Activated B cell treated with CpG ODN at 0.5 μM for 24 hours (primary cell): Measurements from ENCODE around the gene SNX9. TPM values are rescaled to one million over a fixed set of nuclear protein-coding genes. Genes with fewer than 3 reads are reported as not detected.

Source experiments
- ATAC-seq: fragments of 200-7000 bp; cut with Tn5 transposase; one replicate; pipeline ENCODE4 v1.10.0; 2021; ENCODE audit warnings: low read depth, mild to moderate bottlenecking, moderate library complexity
- CTCF ChIA-PET: fragments of 350-600 bp; sonication (Branson Sonifier 250); formaldehyde crosslinking; loops from one replicate; lab custom pipeline; 2021; ENCODE audit warnings: antibody characterized with exemption; lab: Charles Lee
- POLR2A ChIA-PET: fragments of 350-600 bp; sonication (Branson Sonifier 250); formaldehyde crosslinking; loops from one replicate; lab custom pipeline; 2021; ENCODE audit warnings: antibody characterized with exemption; lab: Charles Lee
- DNase-seq: peaks from one replicate; pipeline ENCODE4 v3.0.0; 2022
- H3K27ac Mint-ChIP-seq: one replicate; pipeline ENCODE4 v1.8.0; 2020; ENCODE audit warnings: mixed read lengths
- H3K27me3 Mint-ChIP-seq: one replicate; pipeline ENCODE4 v1.8.0; 2021; ENCODE audit warnings: mixed read lengths
- H3K36me3 Mint-ChIP-seq: one replicate; pipeline ENCODE4 v1.8.0; 2021; ENCODE audit warnings: low read depth, mixed read lengths
- H3K4me1 Mint-ChIP-seq: one replicate; pipeline ENCODE4 v1.8.0; 2021; ENCODE audit warnings: mixed read lengths
- H3K4me3 Mint-ChIP-seq: one replicate; pipeline ENCODE4 v1.8.0; 2020; ENCODE audit warnings: mild to moderate bottlenecking, mixed read lengths
- H3K9me3 Mint-ChIP-seq: one replicate; pipeline ENCODE4 v1.8.0; 2020; ENCODE audit warnings: mixed read lengths
- intact Hi-C: fragments of 100-400 bp; cut with micrococcal nuclease; formaldehyde crosslinking; loops from one replicate; pipeline ENCODE4 v1.15.1; 2024
- total RNA-seq: library from RNA; stranded (reverse); gene quantifications from 2 replicates; pipeline ENCODE4 v1.2.3, GENCODE V29; 2022
- TF ChIP-seq, protein P1 (sequence below): fragments of 200-600 bp; IDR thresholded peaks from one replicate; pipeline ENCODE4 v1.8.0; 2022; ENCODE audit warnings: antibody characterized with exemption, mild to moderate bottlenecking

Gene SNX9
- total RNA-seq, 1 donor from 2014 or later, result 40.0 TPM

DNA sequence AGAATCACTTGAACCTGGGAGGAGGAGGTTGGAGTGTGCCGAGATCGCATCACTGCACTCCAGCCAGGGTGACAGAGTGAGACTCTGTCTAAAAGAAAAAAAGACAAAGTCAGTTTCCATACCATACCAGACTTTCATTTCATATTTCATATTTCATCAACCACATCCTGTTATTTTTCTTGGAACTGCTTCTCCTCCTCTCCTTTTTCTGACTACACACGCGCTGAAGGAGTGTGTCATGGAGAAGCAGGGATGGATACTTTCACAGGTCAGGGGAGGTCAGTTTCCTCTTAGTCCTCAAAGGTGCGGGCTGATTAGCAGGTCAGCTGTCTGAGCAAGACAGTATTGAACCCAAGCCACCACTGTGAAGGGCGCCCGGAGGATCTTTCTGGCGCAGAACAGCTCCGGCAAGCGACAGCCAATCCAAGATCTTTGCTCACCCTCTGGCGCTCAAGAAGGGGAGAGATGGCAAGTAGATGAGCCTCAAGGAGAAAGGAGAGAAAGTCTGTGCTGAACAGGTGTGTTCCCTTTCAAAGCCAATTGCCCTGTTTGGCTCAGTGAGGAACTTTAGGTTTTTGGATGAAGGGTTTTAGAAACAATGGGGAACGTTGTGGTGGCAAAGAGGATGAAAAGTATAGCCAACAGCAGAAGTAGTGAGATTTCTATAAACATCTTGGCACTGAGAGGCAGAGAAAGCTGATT is 139.7 kb downstream of the SNX9 start:
- Mint-ChIP-seq H3K4me3 (no peak overlapping the region), H3K9me3 (peaks cover 13% of the 10 kb centered on the region), H3K4me1 (peaks cover 3% of the 10 kb centered on the region), H3K27ac (no peak overlapping the region), H3K27me3 (peaks cover 17% of the 10 kb centered on the region), H3K36me3 (peaks cover 6% of the 10 kb centered on the region)
- intact Hi-C loops, result no loop called here
- ATAC-seq, result no peak
- DNase-seq, result no peak
- TF ChIP-seq, protein P1, sequence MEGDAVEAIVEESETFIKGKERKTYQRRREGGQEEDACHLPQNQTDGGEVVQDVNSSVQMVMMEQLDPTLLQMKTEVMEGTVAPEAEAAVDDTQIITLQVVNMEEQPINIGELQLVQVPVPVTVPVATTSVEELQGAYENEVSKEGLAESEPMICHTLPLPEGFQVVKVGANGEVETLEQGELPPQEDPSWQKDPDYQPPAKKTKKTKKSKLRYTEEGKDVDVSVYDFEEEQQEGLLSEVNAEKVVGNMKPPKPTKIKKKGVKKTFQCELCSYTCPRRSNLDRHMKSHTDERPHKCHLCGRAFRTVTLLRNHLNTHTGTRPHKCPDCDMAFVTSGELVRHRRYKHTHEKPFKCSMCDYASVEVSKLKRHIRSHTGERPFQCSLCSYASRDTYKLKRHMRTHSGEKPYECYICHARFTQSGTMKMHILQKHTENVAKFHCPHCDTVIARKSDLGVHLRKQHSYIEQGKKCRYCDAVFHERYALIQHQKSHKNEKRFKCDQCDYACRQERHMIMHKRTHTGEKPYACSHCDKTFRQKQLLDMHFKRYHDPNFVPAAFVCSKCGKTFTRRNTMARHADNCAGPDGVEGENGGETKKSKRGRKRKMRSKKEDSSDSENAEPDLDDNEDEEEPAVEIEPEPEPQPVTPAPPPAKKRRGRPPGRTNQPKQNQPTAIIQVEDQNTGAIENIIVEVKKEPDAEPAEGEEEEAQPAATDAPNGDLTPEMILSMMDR, result no peak
- CTCF ChIA-PET, result no interaction called here
- POLR2A ChIA-PET, result interaction anchor here (0.6 kb wide), 1 partner anchor 37 kb away, joined by 5 read pairs; no protein-coding TSS in a partner anchor

DNA sequence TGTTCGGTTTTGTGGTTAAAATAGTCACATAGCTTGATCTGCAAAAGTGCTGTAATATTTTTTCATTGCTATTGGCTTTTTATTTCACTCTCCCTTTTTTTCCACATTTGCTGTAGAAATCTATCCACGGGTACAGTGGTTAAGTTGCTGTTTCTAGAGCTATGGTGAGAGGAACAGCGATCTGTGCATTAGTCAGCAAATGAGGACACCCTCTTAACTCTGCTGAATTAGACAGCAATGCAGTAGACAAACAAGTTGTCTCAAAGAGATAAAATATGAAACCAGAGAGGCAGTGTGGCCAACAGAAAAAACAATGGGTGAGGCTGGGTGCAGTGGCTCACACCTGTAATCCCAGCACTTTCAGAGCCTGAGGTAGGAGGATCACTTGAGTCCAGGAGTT is 141.1 kb downstream of the SNX9 start:
- intact Hi-C loops, result no loop called here
- DNase-seq, result no peak
- ChIA-PET POLR2A (no interaction called here), CTCF (no interaction called here)
- H3K27me3 Mint-ChIP-seq, result peaks cover 20% of the 10 kb centered on the region
- TF ChIP-seq, protein P1, result no peak
- no peak for ATAC-seq
- no peak overlapping the region for H3K4me3 Mint-ChIP-seq
- H3K9me3 Mint-ChIP-seq, result peaks cover 5% of the 10 kb centered on the region
- H3K36me3 Mint-ChIP-seq, result peaks cover 3% of the 10 kb centered on the region
- no peak overlapping the region for H3K27ac Mint-ChIP-seq
- H3K4me1 Mint-ChIP-seq, result peaks cover 3% of the 10 kb centered on the region

DNA sequence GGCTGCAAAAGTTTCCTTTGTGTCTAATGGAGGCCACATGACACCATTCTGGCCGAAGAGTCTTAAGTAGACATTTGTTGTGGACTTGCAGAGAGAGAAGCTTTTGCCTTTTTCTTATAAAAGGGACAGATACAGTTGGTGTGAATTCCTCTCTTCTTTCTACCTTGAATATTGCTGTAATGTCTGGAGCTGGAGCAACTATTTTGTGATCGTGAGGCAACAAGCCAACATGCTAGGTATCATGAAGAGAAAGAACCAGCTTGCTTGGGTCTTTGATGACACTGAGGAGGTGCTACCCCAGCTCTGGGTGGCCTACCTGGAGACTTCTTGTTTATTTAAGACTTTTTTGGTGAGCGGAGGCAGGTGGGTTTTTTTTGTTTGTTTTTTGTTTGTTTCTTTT is 142.3 kb downstream of the SNX9 start:
- Mint-ChIP-seq H3K27ac (no peak overlapping the region), H3K36me3 (no peaks in the 10 kb centered on the region), H3K9me3 (no peaks in the 10 kb centered on the region), H3K27me3 (peaks cover 20% of the 10 kb centered on the region), H3K4me1 (peaks cover 3% of the 10 kb centered on the region), H3K4me3 (no peak overlapping the region)
- TF ChIP-seq, protein P1, result no peak
- no peak for DNase-seq
- ATAC-seq, result no peak
- POLR2A ChIA-PET, result no interaction called here
- intact Hi-C loops, result no loop called here
- CTCF ChIA-PET, result no interaction called here

DNA sequence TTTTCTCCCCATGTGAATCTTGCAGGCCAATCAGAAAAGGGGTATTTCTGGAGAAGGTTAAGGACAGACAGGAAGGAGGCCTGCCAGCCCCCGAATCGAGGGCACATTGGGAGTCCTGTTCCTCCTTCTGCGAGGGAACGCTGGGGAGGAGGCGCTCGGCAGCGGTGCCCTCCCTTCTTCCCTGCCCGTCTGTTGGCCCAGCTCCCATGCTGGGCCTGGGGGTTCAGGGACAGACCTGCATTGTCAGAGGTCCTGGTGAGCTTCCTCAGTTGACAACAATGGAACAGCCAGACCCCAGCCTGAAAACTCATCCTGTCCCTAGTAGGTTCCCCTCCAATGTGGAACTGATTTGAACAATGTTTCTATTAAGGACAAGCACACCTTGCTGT is 143.5 kb downstream of the SNX9 start:
- intact Hi-C loops, result no loop called here
- Mint-ChIP-seq H3K27ac (no peak overlapping the region), H3K9me3 (no peaks in the 10 kb centered on the region), H3K4me3 (no peak overlapping the region), H3K4me1 (peaks cover 3% of the 10 kb centered on the region), H3K27me3 (peaks cover 17% of the 10 kb centered on the region), H3K36me3 (no peaks in the 10 kb centered on the region)
- DNase-seq (no peak), ATAC-seq (no peak)
- ChIA-PET CTCF (no interaction called here), POLR2A (no interaction called here)
- TF ChIP-seq, protein P1, result no peak

DNA sequence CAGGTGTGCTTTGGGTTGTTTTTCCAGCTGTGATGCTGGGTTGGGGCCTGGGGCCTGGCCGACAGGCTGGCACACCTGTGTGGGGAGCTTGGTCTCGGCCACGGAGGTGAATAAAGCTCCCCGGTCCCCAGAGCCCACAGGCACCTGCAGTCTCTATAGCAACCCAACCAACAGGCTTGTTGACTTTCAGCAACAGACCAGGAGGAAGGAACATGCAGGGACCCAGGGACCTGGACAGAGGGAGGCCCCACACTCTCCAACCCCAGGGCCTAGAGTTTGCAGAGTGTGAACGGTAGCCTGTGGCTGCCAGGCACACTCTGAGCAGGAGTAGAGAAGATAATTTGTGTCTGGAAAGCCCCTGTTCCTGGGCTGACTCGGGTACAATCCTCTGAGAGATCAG is 144.0 kb downstream of the SNX9 start:
- ATAC-seq, result no peak
- H3K27me3 Mint-ChIP-seq, result peaks cover 17% of the 10 kb centered on the region
- ChIA-PET CTCF (no interaction called here), POLR2A (no interaction called here)
- DNase-seq, result no peak
- intact Hi-C loops, result no loop called here
- H3K9me3 Mint-ChIP-seq, result no peaks in the 10 kb centered on the region
- peaks cover 3% of the 10 kb centered on the region for H3K4me1 Mint-ChIP-seq
- TF ChIP-seq, protein P1, result no peak
- H3K27ac Mint-ChIP-seq, result no peak overlapping the region
- no peak overlapping the region for H3K4me3 Mint-ChIP-seq
- no peaks in the 10 kb centered on the region for H3K36me3 Mint-ChIP-seq
